GM12892 (cell line): ENCODE results near the gene SMG9.

Experiments
- POLR2A ChIP-seq: IDR thresholded peaks from 2 replicates; pipeline ENCODE4 v1.6.1; 2011; ENCODE audit warnings: low read depth, low read length, control low read depth
- TAF1 ChIP-seq: IDR thresholded peaks from 2 replicates; pipeline ENCODE4 v1.6.1; 2011; ENCODE audit warnings: low read depth, mild to moderate bottlenecking, control low read depth, low read length, borderline replicate concordance

GRCh38 chr19:43797556-43797955, 42.8 kb upstream of the SMG9 start:
- TF ChIP-seq POLR2A (no peak), TAF1 (no peak)
